ENCODE results near the gene VRTN.
A peak's percentile ranks its signal among the peaks of the same experiment; 100 is the strongest.

VRTN gene, protein sequence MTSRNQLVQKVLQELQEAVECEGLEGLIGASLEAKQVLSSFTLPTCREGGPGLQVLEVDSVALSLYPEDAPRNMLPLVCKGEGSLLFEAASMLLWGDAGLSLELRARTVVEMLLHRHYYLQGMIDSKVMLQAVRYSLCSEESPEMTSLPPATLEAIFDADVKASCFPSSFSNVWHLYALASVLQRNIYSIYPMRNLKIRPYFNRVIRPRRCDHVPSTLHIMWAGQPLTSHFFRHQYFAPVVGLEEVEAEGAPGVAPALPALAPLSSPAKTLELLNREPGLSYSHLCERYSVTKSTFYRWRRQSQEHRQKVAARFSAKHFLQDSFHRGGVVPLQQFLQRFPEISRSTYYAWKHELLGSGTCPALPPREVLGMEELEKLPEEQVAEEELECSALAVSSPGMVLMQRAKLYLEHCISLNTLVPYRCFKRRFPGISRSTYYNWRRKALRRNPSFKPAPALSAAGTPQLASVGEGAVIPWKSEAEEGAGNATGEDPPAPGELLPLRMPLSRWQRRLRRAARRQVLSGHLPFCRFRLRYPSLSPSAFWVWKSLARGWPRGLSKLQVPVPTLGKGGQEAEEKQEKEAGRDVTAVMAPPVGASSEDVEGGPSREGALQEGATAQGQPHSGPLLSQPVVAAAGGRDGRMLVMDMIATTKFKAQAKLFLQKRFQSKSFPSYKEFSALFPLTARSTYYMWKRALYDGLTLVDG

DNA sequence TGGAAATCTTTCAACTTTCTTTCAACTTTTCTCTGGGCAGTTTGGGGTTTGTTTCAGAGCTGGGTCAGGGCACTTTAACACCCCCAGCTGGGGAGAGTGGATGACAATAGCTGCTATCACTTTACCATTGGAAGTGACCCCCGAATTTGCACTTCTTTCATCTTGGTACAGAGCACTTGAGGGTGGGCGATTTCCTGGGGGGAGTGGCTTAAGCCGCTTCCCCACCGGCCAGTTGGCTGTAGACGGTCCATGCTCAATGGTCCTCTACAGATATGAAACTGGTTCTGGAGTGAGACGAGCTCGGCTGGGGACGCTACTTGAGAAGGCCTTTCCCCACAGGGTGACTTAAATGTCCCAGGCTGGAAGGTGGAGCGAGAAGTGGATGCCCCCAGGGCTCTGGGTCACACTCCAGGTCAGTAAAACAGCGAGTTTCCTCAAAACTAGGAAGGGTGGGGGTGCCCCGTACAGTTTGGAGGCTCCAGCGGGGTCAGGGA lies at the start of gene VRTN:
TSS of gene VRTN (plus strand) at position 231 of the 494 bp plus-strand sequence. CDS start 8,313 bp downstream, outside the sequence.
- Mint-ChIP-seq H3K4me3 (no peak within 1 kb of the TSS), H3K27ac (no peak within 1 kb of the TSS), H3K9me3 (no peaks in the 10 kb centered on the region)

DNA sequence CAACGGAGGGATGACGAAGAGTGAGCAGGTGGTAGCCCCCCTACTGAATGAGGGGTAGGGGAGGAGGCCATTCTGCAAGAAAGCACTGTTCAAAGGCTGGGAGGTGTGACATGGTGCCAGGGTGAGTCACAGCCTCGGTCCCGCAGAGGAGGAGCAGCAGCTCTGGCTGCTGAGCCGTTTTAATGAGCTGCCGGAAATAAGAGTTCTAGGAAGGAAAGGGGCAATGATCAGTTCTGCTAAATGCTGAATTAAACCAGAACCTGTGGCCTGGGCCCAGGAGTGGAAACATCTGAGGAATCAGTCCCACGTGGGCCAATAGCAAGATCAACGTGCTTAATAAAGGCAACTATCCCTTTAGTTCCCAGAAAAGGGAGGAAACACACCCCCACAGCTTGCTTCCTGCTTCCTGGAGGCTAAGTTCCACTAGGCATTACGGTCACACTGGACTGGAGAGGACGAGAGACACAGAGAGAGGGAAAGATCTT lies 49.2 kb upstream of the VRTN start:
- Mint-ChIP-seq H3K36me3 (peaks cover 38% of the 10 kb centered on the region), H3K4me1 (peaks cover 23% of the 10 kb centered on the region), H3K4me3 (no peak overlapping the region), H3K27me3 (no peaks in the 10 kb centered on the region), H3K27ac (no peak overlapping the region), H3K9me3 (no peaks in the 10 kb centered on the region)
- no peak for ATAC-seq

More for the DNA sequence above, at the start of gene VRTN:
- no peaks in the 10 kb centered on the region for H3K36me3 Mint-ChIP-seq
- ATAC-seq = no peak
- peaks cover 20% of the 10 kb centered on the region for H3K27me3 Mint-ChIP-seq
- no peaks in the 10 kb centered on the region for H3K4me1 Mint-ChIP-seq

DNA sequence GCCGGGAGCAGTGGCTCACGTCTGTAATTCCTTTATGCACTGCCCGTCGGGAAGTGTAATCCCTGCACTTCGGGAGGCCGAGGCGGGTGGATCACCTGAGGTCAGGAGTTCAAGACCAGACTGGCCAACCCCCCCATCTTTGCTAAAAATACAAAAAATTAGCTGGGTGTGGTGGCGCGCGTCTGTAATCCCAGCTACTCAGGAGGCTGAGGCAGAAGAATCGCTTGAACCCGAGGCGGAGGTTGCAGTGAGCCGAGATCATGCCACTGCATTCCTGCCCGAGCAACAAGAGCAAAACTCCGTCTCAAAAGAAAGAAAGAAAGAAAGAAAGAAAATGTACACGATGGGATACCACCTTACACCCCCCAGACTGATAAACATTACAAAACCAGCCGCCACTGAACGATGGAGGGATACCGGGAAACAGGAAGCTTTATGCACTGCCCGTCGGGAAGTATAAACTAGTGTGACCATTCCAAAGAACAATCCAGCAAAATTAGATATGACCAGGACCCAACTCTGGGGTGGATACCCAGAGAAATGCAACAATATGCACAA lies 46.6 kb upstream of the VRTN start:
- Mint-ChIP-seq H3K27ac (peak overlapping the region; percentile 93), H3K9me3 (no peaks in the 10 kb centered on the region), H3K36me3 (peaks cover 23% of the 10 kb centered on the region), H3K27me3 (no peaks in the 10 kb centered on the region), H3K4me1 (peaks cover 23% of the 10 kb centered on the region), H3K4me3 (peak overlapping the region; percentile 99)
- no peak for ATAC-seq

DNA sequence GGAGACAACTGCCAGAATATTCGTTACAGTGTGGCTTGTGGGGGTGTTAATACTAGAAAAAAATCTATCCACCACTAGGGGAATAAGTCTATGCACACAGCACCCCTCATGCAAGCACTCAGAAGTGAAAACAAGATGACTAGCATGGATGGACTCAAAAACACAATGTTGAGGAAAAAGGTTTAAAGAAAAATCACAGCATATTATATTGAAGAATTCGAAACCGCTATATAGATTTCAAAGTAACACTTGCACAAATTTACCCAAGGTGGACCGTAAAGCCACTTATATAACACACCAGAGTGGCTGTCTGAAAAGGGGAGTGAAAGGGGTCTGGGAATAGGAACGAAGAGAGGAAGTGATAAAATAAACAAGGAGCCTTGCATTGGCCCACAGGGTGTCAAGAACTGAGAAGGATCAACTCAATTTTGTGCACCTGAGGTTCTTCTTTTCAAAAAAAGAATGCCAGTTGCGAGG lies 46.1 kb upstream of the VRTN start:
- H3K36me3 Mint-ChIP-seq = peaks cover 23% of the 10 kb centered on the region

DNA sequence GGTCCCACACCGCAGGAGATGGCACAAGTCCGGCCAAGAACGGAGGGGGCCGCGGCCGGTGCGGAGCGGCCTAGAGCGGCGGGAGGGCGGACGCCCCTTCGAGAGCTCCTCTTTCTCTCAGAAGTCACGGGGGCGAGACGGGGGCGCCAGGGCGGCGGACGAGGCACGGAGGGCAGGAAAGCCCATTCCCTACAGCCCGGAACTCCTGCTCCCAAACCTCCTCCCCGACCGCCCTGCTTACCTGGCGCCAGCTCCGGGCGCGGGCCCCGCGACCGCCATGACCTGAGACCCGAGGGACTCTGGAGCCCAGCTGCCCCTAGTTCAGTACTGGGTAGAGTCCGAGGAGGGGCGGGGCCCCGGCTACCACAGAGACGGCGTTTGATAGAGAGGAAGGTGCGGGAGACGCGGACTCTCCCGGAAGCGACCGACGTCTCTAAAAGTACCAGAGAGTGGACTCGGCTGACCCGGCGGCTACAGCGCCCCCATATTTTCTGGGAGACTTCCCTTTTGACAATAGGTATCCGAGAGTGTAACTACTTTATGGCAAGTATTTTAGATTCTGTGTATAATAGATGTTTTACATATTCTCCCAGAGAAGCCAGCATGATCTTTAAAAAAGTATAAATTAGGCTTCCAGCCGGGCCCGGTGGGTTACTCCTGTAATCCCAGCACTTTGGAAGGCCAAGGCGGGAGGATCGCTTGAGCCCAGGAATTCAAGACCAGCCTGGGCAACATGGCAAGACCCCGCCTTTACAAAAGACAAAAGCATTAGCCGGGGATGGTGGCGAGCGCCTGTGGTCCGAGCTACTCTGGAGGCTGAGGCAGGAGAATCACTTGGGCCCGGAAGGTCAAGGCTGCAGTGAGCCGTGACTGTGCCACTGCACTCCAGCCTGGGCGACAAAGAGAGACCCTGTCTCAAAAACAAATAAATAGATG lies 45.4 kb upstream of the VRTN start, which contains the start of gene ABCD4:
TSS of gene ABCD4 (minus strand) at position 301 of the 936 bp plus-strand sequence. CDS start at position 279, 22 bp downstream.
- peak within 1 kb of the TSS; percentile 93 for H3K27ac Mint-ChIP-seq
- H3K36me3 Mint-ChIP-seq = peaks cover 18% of the 10 kb centered on the region
- no peaks in the 10 kb centered on the region for H3K9me3 Mint-ChIP-seq
- H3K4me3 Mint-ChIP-seq = peak within 1 kb of the TSS; percentile 99
- no peaks in the 10 kb centered on the region for H3K27me3 Mint-ChIP-seq
- peak; percentile 100 for ATAC-seq
- H3K4me1 Mint-ChIP-seq = peaks cover 23% of the 10 kb centered on the region

More for the DNA sequence above, 46.1 kb upstream of the VRTN start:
- Mint-ChIP-seq H3K4me1 (peaks cover 23% of the 10 kb centered on the region), H3K4me3 (peak overlapping the region; percentile 99), H3K27ac (peak overlapping the region; percentile 93), H3K27me3 (no peaks in the 10 kb centered on the region), H3K9me3 (no peaks in the 10 kb centered on the region)
- peak; percentile 75 for ATAC-seq

DNA sequence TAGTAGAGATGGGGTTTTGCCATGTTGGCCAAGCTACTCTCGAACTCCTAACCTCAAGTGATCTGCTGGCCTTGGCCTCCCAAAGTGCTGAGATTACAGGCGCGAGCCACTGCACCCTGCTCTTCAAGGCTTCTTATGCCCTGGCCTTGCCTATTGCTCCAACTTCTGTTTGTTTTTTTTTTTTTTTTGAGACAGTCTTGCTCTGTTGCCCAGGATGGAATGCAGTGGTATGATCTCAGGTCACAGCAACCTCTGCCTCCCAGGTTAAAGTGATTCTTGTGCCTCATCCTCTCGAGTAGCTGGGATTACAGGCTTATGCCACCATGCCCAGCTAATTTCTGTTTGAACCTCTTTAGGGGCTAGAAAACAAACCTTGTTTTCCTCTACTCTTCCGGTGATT lies 39.6 kb upstream of the VRTN start:
- Mint-ChIP-seq H3K4me1 (no peaks in the 10 kb centered on the region), H3K36me3 (no peaks in the 10 kb centered on the region), H3K27ac (no peak overlapping the region), H3K9me3 (no peaks in the 10 kb centered on the region), H3K27me3 (no peaks in the 10 kb centered on the region), H3K4me3 (no peak overlapping the region)
- ATAC-seq = no peak

DNA sequence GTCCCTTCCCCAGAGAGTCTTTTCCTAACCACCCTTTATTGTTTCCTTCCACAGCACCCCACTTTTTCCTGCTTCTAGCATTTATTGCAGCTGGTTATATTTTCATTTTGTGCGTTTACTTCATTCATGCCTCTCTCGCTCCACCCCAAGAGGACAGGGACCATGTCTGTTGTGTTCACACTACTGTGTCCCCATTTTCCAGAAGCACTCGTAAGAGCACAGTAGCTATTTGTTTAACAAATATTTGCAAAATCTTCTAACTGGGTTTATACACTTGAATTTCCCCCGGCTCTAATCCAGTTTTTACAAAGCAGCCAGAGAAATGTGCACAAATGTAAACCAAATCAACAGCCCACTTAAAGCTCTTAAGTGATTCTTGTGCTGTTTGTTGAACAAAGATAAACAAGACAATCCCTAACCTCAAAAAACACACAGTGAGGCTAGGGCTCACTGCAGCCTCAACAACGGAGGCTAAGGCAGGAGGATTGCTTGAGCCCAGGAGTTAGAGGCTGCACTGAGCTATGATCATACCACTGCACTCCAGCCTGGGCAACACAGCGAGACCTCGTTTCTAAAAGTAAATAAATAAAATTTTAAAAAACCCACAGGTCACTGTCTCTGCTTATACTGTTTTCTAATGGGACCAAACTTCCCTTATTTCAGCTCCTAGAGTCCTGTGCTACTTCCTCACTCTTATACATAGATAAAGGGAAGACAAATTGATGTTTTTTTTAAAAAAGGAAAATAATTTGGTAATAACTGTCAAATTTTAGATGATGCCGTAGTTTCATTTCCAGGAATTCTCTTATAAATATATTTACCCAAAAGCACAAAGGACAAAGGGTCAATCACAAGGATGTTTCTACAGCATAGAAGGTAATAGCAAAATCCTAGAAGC lies 38.9 kb upstream of the VRTN start:
- Mint-ChIP-seq H3K9me3 (no peaks in the 10 kb centered on the region), H3K27ac (no peak overlapping the region), H3K27me3 (no peaks in the 10 kb centered on the region), H3K4me1 (no peaks in the 10 kb centered on the region), H3K4me3 (no peak overlapping the region), H3K36me3 (no peaks in the 10 kb centered on the region)
- ATAC-seq = no peak

DNA sequence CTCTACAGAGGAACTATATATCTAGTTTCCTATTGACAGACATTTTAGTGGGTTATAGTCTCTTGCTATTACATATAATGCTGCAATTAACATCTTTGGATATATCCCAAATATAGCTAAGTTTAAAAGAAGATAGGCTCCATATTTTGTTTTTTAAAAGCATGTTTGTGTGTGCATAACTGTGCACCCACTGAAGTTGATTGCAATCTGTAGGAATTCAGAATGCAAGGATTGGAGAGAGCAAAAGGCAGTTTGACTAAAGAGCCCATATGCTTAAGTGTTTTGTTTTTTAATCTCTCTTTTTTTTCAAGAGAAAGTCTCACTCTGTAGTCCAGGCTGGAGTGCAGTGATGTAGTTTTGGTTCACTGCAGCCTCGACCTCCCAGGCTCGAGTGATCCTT lies 36.1 kb upstream of the VRTN start:
- H3K27me3 Mint-ChIP-seq = no peaks in the 10 kb centered on the region

DNA sequence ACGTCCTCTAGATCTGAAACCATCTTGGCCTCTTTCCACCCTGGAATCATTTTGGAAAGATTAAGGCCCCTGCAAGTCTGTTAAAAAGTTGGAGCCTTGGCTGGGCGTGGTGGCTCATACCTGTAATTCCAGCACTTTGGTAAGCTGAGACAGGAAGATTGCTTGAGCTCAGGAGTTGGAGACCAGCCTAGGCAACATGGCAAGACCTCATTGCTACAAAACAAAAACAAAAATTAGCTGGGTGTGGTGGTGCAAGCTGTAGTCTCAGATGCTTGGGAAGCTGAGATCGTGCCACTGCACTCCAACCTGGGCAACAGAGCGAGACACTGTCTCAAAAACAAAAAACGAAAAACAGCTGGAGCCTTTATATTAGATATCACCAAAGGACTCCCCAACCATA lies 34.7 kb upstream of the VRTN start:
- H3K36me3 Mint-ChIP-seq = no peaks in the 10 kb centered on the region
- H3K4me3 Mint-ChIP-seq = no peak overlapping the region
- no peak overlapping the region for H3K27ac Mint-ChIP-seq
- H3K9me3 Mint-ChIP-seq = no peaks in the 10 kb centered on the region
- no peak for ATAC-seq
- H3K4me1 Mint-ChIP-seq = no peaks in the 10 kb centered on the region
- no peaks in the 10 kb centered on the region for H3K27me3 Mint-ChIP-seq

More for the DNA sequence above, 36.1 kb upstream of the VRTN start:
- Mint-ChIP-seq H3K27ac (no peak overlapping the region), H3K4me1 (no peaks in the 10 kb centered on the region), H3K9me3 (no peaks in the 10 kb centered on the region), H3K36me3 (no peaks in the 10 kb centered on the region), H3K4me3 (no peak overlapping the region)
- ATAC-seq = no peak

DNA sequence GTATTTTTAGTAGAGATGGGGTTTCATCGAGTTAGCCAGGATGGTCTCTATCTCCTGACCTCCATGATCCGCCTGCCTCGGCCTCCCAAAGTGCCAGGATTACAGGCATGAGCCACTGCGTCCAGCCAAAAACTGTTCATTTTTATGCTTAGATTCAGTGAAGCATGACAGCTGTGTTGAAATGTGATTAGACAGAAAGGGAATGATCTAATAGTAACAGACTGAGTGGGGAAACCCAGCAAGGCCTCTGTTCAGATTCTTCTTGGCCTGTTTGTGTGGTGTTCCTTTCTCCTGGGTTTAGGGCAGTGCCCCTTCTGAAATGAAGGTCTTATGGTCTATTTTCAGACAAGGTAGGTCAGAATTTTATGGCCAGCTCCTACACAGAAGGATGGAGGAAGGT lies 33.7 kb upstream of the VRTN start:
- no peaks in the 10 kb centered on the region for H3K4me1 Mint-ChIP-seq

DNA sequence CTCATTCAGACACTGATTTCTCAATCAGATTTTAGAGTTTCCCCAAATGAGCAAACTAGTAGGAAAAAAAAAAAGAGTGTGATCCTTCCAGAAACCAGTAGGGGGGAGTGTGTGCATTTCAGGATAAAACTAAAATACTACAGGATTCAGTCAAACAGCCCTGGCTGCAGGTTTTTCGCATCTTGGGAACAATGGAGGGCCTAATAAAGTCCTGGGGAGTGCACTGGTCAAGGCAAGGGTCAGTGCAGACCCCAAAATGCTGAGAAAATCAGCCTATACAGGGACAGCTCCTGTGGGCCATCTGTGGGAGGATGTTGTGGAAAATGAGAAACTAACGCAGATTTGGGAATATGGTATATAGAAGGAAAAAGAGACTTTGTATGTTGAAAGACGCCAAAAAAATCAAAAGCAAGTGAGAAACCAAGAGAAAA lies 23.3 kb upstream of the VRTN start:
- no peak overlapping the region for H3K4me3 Mint-ChIP-seq
- H3K27me3 Mint-ChIP-seq = peaks cover 53% of the 10 kb centered on the region
- no peaks in the 10 kb centered on the region for H3K9me3 Mint-ChIP-seq
- H3K27ac Mint-ChIP-seq = no peak overlapping the region
- no peak for ATAC-seq
- H3K4me1 Mint-ChIP-seq = no peaks in the 10 kb centered on the region
- H3K36me3 Mint-ChIP-seq = no peaks in the 10 kb centered on the region

More for the DNA sequence above, 33.7 kb upstream of the VRTN start:
- no peak overlapping the region for H3K4me3 Mint-ChIP-seq
- no peaks in the 10 kb centered on the region for H3K9me3 Mint-ChIP-seq
- H3K27me3 Mint-ChIP-seq = peaks cover 7% of the 10 kb centered on the region
- H3K36me3 Mint-ChIP-seq = no peaks in the 10 kb centered on the region
- no peak for ATAC-seq
- H3K27ac Mint-ChIP-seq = no peak overlapping the region

DNA sequence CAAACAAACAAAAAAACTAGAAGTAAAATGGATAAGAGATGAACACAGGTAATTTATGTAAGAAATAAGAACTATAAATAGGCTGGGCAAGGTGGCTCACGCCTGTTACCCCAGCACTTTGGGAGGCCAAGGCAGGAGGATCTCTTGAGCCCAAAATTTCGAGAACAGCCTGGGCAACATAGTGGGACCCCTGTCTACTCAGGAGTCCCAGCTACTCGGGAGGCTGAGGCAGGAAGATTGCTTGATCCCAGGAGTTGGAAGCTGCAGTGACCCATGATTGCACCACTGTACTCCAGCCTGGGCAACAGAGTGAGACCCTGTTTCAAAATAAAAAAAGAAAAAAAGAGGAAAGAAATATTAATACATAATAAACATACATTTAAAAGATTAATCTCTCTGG lies 22.8 kb upstream of the VRTN start:
- Mint-ChIP-seq H3K9me3 (no peaks in the 10 kb centered on the region), H3K27ac (no peak overlapping the region), H3K36me3 (no peaks in the 10 kb centered on the region), H3K4me1 (no peaks in the 10 kb centered on the region), H3K27me3 (peaks cover 53% of the 10 kb centered on the region), H3K4me3 (no peak overlapping the region)
- no peak for ATAC-seq

DNA sequence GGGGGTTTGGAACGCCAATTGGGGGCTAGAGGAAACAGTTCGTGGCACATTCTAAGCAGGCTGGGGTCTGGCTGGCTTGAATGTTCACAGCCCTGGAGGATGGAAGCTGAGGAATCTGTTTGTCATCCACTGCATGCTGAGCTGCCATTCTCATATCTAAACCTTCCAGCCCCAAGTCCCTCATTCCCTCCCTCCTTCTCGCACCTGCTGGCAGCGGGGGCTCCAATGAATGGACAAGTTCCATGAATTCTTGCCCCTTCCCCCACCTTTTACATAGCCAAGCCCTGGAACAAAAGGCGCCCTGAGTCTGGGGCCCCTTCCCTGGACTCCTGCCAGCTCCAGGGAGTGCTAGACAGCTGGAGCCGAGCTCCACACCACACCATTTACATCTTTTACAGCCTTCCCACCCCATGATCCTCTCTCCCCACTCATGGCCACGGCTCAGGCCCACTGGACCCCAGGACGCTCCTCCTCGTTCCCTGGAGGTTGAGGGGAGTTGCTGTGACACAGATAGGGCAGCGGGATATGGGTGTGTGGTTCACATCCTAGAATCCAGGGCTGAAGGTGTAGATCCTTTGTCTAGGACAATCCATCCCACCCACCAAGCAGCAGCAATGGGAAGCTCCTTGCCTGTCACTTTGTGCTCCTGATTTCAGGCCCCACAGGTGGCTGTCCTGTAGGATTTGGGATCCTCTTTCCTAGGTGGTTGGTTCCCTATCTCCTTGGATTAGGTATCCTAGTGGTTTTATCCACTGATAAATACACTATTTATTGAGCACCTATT lies 21.7 kb upstream of the VRTN start:
- H3K4me1 Mint-ChIP-seq = no peaks in the 10 kb centered on the region
- ATAC-seq = no peak
- no peak overlapping the region for H3K27ac Mint-ChIP-seq
- no peaks in the 10 kb centered on the region for H3K36me3 Mint-ChIP-seq
- peaks cover 43% of the 10 kb centered on the region for H3K27me3 Mint-ChIP-seq
- H3K9me3 Mint-ChIP-seq = no peaks in the 10 kb centered on the region
- H3K4me3 Mint-ChIP-seq = no peak overlapping the region

Measured in stimulated activated memory B cell treated with anti-CD40 and anti-IgM and Interleukin-4, amounts not matched to agents 10 μg/mL and 1 μg/mL and 100 μg/mL, for 72 hours (primary cell).